Erythroblast (primary cell): ENCODE data around the gene NUAK1.

ENCODE experiments used
- DNase-seq, 2 experiments: peaks; one replicate each; lab custom pipeline; 2025; lab: John Stamatoyannopoulos, UW
- GATA1 ChIP-seq: IDR thresholded peaks from 2 replicates; pipeline ENCODE4 v1.6.1; 2011; ENCODE audit warnings: low read depth, mild to moderate bottlenecking, control low read depth, low read length, moderate library complexity
- POLR2A ChIP-seq: IDR thresholded peaks from 2 replicates; pipeline ENCODE4 v1.6.1; 2011; ENCODE audit warnings: mild to moderate bottlenecking, low read length

NUAK1 gene

DNA sequence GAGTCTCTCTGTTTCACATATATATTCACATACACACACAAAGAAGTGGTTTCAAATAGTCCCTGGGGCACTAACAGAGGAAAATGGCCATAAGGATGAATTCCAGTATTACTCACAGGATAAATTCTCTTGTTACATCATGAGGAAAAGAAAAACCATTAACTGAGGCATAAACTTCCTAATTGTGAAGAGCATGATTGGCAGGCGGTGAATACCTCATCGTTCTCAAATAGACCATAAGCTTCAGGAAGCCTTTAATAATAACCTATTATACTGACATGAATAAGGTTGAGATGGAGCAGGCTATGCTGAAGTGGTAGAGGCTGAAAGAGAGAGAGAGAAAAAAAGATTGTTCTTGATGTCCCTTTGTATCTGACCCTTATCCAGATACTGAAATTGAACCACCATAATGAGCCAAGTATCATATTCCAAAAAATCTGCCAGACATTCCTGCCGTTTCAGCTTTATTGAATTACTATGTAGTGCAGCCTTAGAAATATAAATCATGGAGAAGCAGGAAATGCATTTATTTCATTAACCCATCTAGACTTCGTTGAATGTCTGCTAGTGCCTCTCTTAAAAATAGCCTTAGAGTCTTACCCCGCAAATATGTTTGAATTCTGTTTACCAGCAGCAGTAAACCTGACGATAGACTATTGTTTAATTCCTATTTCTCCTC lies 86.8 kb downstream of the NUAK1 start:
- no peak for DNase-seq
- TF ChIP-seq GATA1, result no peak
- no peak for TF ChIP-seq POLR2A

DNA sequence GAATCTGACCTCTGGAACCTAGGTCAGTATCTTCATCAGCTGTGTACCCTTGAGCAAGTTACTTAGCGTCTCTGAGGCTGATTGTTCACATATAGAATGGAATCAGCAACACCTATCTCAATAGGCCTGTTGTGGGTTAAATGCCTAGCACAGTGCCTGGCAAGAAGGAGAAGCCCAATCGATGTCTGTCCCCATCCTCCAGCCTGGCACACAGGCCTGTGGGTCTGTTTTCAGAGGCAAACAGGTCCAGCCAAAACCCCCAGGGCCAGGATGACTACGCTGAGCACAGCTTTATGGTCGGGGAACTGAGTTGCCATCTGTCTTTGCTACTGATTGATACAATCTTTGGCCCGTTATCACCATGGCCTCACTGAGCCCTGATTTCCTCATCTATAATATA lies 89.2 kb downstream of the NUAK1 start:
- TF ChIP-seq GATA1, result no peak
- TF ChIP-seq POLR2A, result no peak
- DNase-seq, result no peak

DNA sequence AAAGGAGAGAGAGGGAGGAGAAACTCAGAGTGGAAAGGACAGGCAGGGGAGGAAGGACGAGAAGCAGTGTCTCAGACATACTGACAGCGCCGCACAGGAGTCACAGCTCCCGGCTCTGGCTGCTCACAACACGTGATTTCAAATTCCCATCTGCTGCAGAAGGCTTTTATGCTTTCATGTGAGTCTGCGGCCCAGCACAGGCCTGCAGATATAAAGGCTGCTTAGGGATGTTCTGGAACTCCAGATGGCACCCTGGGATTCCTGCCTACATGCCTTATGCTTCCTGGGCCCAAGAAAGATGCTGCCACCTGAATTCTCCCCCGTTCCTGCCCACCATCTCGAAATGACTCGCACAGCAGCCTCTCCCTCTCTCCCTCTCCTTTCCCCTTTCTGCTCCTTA lies 89.6 kb downstream of the NUAK1 start:
- DNase-seq, result no peak
- TF ChIP-seq POLR2A, result no peak
- no peak for TF ChIP-seq GATA1

DNA sequence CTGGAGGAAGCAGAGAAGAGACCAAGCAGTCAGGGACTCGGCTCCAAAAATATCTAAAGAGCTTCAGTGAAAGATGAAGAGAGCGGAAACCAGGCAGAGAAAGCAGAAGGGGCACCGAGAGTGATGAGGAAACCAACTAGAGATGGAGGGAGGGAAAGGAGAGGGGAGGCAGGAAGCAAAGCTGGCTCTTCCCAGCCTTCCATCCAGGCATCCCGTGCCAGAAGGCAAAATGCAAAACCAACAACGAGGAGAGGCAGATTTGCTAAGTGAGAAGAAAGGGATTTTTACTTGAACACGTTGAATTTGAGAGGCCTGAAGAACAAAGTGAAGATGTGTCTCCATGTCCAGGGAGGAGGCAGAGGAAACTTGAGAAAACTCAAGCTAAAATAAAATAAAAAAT lies 90.1 kb downstream of the NUAK1 start:
- no peak for DNase-seq
- TF ChIP-seq POLR2A, result no peak

DNA sequence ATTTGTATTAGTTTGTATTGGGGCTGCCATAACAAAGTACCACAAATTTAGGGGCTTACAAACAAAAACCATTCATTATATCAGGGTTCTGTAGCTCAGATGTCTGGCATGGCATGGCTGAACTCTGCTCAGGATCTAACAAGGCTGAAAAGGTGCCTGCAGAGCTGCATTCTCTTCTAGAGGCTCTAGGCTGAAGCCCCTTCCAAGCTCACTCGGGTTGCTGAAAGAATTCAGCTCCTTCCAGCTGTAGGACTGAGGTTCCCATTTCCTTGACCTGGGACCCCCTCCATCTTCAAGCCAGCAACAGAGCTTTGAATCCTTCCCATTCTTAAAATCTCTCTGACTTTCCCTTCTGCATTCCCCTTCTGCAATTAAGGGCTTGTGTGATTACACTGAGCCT lies 90.7 kb downstream of the NUAK1 start:
- no peak for DNase-seq
- no peak for TF ChIP-seq GATA1
- no peak for TF ChIP-seq POLR2A

DNA sequence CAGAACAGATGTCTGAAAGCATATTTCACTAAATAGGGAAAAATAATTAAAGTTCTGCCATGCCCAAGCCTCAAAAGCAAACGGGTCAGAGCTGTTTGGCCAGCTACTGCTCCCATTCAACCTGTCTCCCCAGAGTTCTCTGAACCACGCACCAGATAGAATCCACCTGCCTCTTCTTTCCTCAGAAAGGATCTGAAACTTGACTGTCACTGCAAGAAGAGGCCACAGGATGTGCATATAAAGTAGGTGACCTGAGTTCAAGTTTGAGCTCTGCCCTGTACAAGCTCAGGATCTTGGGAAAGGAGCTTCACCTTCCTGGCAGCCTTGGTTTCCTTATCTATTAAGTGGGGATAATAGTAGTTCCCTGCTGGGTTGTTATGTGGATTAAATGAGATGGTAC lies 91.8 kb downstream of the NUAK1 start:
- DNase-seq, result no peak
- TF ChIP-seq GATA1 (no peak), POLR2A (no peak)

DNA sequence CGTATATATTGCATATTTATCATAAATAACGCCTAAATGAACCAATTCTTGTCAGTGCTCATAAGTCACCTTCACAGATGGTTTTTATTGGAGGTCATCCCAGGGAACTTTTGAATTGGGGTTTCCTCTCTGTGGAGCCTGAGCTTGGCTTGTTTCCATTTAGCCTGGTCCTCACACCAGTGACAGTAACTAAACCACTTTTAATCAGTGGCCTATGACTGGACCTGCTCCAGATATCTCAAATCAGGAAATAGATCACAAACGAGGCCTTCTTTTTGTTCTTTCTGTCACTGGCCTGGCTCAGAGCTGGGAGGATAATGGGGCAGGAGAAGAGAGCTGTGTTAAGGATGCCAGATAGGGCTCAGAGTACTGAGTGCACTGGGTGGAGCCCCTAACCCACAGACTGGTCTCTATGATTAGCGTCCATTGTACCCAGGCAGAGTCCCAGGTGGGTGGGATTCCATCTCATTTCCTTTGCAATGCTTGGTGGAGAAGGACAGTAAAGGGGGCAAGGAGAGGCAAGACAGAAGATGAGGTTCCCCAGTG lies 92.4 kb downstream of the NUAK1 start:
- TF ChIP-seq GATA1 (no peak), POLR2A (no peak)
- DNase-seq, result no peak

DNA sequence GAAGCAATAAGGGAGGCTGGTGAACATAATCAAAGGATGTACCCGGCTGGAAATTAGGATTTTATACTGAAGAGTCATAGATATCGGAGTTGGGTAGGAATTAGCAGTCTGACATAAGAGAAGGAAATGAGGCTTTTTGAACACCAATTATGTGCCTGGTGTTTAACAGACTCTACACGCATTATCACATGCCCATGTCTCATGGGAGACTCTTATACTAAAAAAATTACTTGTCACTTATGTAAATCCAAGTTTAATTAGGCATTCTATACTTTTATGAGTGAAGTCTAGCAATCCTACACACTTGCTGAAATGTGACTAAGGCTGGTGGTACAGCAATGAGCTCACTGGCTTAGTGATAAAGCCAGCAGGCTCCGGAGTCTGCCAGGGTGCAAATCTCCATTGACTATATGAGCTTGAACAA lies 93.5 kb downstream of the NUAK1 start:
- TF ChIP-seq GATA1, result no peak
- TF ChIP-seq POLR2A, result no peak
- DNase-seq, result no peak

DNA sequence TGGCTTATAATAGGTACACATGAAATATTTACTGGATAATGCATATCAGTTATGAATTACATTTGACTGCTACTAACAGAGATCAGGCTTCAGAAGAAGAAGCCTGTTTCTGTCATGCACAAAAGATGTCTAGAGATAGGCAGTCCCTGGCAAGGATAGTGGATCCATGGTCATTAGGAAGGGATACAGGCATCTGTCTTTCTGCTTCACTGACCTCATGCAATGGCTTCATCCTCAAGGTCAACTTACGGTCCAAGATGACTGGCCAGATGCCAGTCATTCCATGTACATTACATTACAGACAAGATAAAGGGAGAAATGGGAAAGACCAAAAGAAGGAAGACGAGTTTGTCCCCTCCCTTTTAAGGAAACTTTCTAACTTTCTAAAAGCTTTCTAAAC lies 94.0 kb downstream of the NUAK1 start:
- no peak for TF ChIP-seq GATA1
- TF ChIP-seq POLR2A, result no peak

DNA sequence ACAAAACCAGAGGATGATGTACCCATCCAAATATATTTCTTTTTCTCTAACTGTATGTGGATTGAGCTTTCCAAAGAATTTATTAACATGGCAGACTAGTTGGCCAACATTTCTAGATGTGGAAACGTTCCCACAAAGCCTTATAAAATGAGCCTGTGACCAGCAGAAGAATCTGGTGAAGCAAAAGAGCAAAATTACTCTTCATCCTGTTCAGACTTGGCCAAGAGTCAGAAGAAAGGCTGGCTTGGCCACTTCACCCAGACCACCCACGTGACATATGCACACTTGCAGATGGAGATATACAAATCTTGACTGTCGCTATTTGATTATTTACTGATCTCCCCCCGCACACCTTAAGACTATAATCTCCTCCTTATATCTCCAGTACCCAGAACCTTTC lies 96.7 kb downstream of the NUAK1 start:
- no peak for DNase-seq

More for the DNA sequence above, 94.0 kb downstream of the NUAK1 start:
- no peak for DNase-seq

DNA sequence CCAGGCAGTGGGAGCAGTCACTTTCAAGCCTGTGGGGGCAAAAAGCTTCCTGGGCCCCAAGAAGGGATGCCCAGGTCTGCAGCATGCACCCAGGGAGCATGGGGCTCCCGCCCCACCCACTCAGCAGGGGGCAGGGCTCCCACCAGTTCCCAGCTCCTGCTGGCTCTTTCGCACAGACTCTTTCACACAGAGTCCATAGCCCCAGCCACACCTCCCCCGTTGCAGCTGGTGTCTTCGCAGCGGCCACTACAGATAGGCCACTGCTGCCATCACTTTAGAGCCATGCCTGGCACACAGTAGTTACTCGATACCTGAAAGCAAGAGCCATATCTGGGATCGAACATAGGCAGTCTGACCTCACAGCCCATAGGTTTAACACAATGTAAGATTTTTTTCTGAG lies 98.2 kb downstream of the NUAK1 start:
- no peak for DNase-seq
- TF ChIP-seq POLR2A, result no peak
- no peak for TF ChIP-seq GATA1

More for the DNA sequence above, 96.7 kb downstream of the NUAK1 start:
- TF ChIP-seq POLR2A (no peak), GATA1 (no peak)

DNA sequence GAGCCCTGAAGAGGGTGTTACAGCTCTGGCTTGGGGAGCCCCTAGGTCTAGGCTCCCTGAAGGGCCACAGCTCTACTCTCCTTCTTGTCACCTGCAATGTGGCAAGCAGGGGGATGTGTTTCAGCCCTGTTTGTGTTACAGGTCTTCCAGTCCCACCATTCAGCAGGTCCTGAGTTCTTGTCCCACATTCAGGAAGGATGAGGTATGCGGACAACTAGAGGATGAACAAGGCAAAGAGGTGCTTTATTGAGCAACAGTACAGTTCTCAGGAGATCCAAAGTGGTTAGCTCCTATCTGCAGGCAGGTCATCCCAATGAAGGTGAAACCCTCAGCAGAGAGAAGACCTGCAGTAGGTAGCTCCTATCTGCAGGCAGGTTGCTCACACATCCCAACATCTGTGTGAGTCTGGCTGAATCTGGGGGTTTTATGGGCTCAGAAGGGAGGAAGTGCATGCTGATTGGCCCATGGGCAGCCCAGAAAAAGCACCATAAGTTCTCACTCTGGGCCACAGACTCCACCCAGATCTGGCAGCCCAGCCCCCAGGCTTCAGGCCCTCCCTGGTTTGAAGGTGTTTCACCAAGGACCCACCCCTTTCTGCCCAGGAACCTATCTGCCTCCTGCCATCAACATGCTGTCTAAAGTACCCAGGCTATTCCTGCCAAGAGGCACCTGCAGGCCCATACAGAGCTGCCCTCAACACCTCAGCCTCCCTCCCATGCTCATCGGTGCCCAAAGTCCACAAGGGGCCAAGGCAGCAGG lies 98.9 kb downstream of the NUAK1 start:
- no peak for DNase-seq
- TF ChIP-seq GATA1 (no peak), POLR2A (no peak)

DNA sequence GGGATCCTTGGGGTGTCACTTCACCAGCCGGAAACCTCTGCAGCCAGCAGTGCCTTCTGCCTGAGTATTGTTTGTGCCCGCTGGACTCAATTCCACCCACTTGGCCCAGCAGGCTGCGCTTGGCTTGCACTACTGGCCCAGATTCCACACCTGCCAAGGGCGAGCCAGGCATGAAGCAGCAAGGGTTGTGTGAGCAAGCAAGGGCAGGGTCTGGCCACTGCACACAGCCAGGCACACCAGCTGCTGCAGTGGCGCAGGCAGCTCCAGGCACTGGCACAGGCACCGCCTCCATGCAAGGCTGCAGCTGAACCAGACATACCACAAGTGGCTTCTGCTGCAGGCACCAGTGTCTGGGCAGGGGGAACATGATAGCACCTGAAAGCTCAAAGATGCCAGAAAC lies 99.5 kb downstream of the NUAK1 start:
- TF ChIP-seq GATA1, result no peak
- TF ChIP-seq POLR2A, result no peak
- DNase-seq, result no peak

DNA sequence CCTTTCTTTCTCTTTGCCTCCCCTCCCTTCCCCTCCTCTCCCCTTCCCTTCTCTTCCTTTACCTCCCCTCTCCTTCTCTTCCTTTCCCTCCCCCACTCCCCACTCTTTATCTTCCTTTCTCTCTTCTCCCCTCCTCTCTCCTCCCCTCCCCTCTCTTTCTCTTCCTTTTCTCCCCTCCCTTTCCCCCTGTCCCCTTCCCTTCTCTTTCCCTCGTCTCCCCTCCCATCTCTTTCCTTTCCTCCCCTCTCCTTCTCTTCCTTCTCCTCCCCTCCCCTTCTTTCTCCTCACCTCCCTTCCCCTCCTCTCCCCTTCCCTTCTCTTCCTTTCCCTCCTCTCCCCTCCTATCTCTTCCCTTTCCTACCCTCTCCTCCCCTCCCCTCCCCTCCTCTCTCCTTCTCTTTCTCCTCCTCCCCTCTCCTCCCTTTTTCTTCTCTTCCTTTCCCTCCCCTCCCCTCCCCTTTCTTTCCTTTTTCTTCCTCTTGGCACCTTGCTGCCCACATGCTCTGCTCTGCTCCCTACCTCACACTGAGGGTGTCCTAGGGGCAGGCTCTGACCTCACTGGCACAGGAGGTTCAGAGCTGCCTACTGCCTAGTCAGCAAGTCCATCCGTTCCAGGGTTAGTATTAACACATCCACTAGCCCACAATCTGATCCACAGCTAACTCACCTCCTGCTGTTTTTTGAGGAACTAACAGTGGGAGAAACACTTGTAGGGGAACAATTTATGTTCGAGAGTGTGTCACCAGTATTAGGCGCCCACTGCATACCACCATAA lies 101.0 kb downstream of the NUAK1 start:
- TF ChIP-seq GATA1 (no peak), POLR2A (no peak)

More for the DNA sequence above, 101.0 kb downstream of the NUAK1 start:
- no peak for DNase-seq
